Bone marrow (tissue), 2 donors: Measurements from ENCODE around the gene SPEG.

ENCODE experiments used
- DNase-seq, 2 donors: peaks; one replicate each; lab custom pipeline; 2025; lab: John Stamatoyannopoulos, UW

SPEG gene

GRCh38 chr2:219514196-219514761 lies 79.6 kb downstream of the SPEG start, which contains the start of gene ASIC4:
Gene ASIC4, plus strand, starts transcription at chr2:219514482. Its CDS starts 243 bp downstream, at chr2:219514725.
- DNase-seq: peak in 1 of 2 donors; percentile 34

- no peak for DNase-seq
Observed at GRCh38 chr2:219514836-219515235, 80.2 kb downstream of the SPEG start.

- DNase-seq: no peak
Observed at GRCh38 chr2:219515874-219516629, 81.4 kb downstream of the SPEG start.

GRCh38 chr2:219516888-219517287 lies 82.2 kb downstream of the SPEG start:
- DNase-seq: no peak

- no peak for DNase-seq
Observed at GRCh38 chr2:219517954-219518778, 83.5 kb downstream of the SPEG start.

- DNase-seq: no peak
Observed at GRCh38 chr2:219519526-219519916, 84.9 kb downstream of the SPEG start.

GRCh38 chr2:219520079-219520478 lies 85.4 kb downstream of the SPEG start:
- DNase-seq: no peak

GRCh38 chr2:219521066-219521880 lies 86.6 kb downstream of the SPEG start:
- no peak for DNase-seq

- DNase-seq: no peak
Observed at GRCh38 chr2:219522111-219523030, 87.7 kb downstream of the SPEG start.

- DNase-seq: no peak
Observed at GRCh38 chr2:219523031-219523671, 88.5 kb downstream of the SPEG start.

GRCh38 chr2:219524817-219525216 lies 90.2 kb downstream of the SPEG start:
- no peak for DNase-seq

GRCh38 chr2:219525533-219526232 lies 91.0 kb downstream of the SPEG start:
- no peak for DNase-seq

GRCh38 chr2:219526320-219527075 lies 91.9 kb downstream of the SPEG start:
- DNase-seq: no peak

- no peak for DNase-seq
Observed at GRCh38 chr2:219527076-219527394, 92.4 kb downstream of the SPEG start.

- no peak for DNase-seq
Observed at GRCh38 chr2:219527472-219527871, 92.8 kb downstream of the SPEG start.

- DNase-seq: peak; percentile 51 to 74
Observed at GRCh38 chr2:219530048-219530963, 95.7 kb downstream of the SPEG start.

GRCh38 chr2:219531639-219532377 lies 97.2 kb downstream of the SPEG start:
- DNase-seq: no peak

- no peak for DNase-seq
Observed at GRCh38 chr2:219532378-219532649, 97.7 kb downstream of the SPEG start.
